Activated CD4-positive, CD25-positive, alpha-beta regulatory T cell (primary cell): Measurements from ENCODE around the gene RPUSD1.
"Not testable (repeated sequence)": the region's sequence is repeated elsewhere in the genome, so short reads cannot be mapped to it uniquely, and the experiment has no call there.

Experiments used
- DNase-seq, 4 experiments: peaks; one replicate each; lab custom pipeline; 2025; lab: John Stamatoyannopoulos, UW

RPUSD1 gene, protein sequence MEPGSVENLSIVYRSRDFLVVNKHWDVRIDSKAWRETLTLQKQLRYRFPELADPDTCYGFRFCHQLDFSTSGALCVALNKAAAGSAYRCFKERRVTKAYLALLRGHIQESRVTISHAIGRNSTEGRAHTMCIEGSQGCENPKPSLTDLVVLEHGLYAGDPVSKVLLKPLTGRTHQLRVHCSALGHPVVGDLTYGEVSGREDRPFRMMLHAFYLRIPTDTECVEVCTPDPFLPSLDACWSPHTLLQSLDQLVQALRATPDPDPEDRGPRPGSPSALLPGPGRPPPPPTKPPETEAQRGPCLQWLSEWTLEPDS

DNA sequence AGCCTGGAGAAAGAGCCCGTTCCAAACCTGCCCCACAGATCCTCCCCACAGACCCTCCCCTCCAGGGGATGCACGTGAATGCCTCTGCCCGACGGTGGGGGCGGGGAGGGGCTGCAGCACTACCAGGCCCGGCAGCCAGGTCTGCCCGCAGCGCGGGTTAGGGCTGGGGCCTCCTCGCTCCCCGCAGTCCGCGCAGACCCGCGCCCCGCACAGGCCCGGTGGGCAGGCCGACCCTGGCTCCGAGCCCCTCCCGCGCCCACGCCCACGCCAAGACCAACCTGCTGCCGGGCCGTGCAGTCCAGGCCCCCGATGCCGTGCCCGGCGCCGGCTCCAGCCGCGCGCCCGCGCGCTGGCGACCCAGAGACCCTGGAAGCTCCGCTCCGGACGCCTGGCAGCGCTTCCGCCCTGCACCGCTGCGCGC is at the start of gene RPUSD1:
RPUSD1 (minus strand) TSS at position 404 of the 421 bp plus-strand sequence. CDS start 644 bp downstream, outside the sequence.
- DNase-seq, result no peak

DNA sequence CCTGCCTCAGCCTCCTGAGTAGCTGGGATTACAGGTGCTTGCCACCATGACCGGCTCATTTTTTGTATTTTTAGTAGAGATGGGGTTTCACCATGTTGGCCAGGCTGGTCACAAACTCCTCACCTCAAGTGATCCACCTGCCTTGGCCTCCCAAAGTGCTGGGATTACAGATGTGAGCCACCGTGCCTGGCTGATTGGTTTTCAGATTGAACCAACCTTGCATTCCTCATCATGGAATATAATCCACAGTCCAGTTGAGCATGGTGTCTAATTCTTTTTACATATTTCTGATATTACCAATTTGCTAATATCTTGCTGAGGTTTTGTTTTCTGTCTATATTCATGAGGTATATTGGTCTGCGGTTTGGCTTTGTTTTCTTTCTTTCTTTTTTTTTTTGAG is 48.6 kb upstream of the RPUSD1 start:
- not testable (repeated sequence) for DNase-seq

DNA sequence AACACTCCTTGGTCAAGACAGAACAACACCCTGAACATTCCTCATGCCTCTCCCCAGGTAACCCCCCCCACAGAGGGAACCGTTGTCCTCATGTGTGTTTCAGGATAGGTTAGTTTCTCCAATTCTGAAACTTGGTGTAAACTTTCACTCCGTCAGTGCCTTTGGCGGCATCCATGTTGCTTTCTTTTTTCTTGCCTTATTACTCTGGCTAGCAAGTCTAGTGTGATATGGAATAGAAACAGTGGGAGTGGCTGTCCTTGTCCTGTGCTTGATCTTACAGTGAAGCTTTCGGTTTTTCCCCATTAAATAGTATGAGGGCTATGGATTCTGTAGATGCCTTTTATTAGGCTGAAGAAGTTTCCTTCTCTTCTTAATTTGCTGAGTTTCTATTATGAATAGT is 48.0 kb upstream of the RPUSD1 start:
- DNase-seq, result no peak

DNA sequence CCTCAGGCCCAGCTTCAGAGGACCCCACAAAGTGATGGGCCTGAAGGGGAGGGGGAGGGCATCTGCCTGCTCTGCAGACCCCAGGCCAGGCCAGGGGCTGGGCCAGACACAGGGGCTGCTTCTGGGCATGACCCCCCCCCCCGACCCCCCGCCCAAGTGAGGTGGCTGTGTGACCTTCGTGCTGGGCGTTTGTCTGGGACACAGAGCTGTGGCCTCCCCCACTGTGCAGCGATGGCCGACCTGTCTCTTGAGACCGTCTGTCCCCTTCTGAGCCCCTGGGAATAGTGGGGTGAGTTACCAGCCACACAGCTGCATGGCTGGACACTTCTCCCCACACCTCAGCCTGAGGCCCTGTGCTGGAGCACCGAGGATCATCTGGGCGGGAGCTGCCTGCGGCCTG is 47.2 kb upstream of the RPUSD1 start:
- no peak for DNase-seq

DNA sequence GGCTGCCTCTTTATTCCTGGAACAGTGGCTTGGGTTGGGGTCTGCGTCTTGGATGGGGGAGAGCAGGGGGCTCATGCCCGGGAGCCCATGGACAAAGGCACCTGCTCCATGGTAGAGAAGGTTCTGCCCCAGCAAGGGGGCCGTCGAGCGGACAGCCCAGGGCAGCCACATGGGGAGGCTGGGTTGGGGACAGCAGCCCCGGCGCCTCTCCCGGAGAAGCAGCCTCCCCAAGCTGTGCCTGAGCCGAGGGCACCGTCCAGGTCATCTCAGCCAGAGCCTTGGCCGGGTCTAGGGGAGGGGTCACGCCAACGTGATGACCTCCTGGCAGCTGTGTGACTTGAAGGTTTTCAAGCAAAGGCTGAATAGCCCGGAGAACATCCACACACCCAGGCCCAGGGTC is 45.2 kb upstream of the RPUSD1 start:
- no peak for DNase-seq

DNA sequence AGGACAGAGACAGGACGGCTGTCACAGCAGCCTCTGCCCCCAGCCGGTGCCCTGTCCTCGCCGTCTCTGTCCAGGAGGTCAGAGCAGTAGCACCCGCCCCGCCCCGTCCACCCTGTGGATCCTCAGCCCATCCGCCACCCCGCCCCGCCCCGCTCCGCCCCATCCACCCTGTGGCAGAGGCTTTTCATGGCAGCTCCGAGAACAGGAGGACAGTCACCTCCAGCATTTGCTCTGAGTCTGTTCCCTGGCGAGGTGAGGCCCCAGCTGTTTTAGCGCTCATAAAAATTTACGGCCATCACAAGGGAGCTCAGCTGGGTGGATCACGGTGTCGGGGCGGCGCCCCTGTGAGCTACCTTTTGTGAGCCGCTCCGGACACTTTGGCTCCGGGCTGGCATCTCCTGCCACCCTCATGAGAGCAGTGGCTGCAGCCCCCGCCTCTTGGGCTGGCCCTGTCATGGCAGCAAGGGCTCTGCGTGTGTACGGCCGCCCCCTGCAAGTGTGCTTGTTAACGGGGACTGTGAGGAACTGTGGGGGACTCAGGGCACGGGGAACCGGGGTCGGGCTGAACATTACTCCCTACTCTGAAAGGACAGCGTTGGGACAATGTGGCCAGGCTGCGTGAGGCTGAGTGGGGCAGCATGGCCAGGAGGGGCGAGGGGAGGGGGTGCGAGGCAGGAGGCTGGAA is 44.6 kb upstream of the RPUSD1 start:
- no peak for DNase-seq

DNA sequence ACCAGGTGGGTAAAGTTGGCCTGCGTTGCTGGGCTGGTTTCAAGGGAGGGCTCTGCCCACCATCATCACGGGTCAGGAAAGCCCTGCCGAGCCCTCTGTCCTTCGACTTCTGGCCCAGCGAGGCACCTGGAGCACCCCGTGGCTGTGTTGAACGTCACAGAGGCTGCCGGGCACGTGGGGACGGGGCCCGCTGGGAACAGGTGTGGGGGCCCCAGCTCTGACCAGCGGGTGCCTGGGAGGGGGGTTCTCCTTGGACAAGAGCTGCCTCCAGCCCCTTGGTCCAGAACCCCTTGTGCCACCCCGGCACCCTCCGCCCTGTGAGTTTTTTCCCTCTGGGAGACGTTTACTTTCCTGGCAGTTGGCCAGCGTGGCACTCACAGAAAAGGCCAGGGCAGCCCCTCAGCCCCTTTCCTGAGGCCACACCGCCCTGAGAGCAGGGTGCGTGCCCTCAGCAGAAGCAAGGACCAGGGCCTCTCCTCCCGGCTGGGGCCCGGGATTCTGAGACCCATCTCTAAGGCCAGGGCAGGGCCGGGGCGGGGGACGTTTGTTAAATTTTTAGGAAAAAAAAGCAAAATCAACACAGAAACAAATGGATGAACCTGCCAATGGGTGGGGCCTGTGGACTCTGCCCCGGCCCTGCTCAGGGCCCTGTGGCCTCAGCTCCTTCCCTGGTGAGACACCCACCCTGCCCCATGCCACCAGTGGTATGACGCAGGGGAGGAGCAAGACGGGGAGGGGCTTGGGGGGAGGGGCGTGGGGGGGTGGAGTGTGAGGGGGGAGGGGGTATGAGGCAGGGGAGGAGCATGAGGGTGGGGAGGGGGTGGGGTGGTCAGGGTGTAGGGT is 43.6 kb upstream of the RPUSD1 start:
- DNase-seq, result no peak

DNA sequence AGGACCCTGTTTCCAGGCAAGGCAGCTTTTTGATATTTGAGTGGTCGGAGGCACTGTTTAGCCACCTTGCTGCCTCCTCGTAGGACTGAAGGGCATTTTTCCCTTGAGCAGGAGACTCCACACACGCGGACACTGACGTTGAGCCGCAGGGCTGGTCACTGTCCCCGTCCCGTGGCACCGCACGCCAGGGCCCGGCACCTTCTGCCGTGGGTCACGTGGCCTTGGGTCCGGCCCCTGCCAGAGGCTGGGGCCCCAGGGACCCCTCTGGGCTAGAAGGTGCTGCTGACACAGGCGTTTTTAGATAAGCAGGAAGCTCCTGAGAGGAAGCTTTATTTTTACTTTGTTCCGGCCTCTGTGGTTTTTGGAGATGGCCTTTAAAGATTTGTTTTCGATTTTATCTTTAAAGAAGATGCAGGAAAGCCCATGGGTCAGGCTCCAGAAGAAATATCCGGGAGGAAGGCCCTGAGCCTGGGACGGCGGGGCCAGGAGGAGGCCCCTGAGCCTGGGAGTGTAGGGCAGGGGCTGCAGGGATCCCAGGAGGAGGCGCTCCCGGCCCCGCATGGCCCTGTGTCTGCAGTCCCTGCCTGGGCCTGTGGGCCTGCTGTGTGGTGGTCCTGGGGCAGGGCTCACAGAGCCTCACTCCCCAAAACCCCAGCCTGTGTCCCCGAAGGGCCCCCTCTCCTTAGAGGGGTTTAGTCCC is 42.8 kb upstream of the RPUSD1 start:
- no peak for DNase-seq

DNA sequence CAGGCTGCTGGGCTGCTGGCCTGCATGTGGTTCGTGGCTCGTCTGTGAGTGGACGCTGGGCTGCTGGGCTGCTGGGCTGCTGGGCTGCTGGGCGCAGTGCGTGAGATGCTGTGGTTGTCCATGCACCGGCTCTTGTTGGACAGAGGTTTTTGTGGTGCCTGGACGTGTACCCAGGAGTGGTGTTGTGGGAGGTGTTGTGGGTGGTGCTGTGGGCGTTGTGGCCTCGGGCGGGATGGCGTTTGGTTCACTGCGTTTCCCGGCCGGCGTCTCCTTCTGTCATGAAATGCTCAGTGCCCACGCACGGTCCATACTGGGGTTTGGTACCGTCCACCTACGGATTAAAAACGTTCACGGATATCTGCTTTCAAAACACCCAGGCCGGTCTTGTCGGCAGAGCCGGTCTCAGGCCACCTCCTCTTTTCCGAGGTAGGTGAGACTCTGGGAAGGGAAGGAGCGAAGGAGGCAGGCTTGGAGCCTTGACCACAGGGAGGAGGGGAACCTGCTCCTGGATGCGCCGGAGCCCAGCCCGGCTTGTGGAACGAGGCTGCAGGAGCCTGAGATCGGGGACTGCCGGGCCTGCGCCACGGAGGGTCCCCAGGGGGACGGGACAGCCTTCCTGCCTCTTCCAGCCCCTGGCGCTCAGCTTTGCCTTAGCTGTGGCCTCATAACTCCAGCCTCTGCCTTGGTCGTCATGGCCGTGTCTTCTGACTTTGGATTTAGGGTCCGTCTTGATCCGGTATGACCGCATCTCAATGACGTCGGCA is 42.1 kb upstream of the RPUSD1 start:
- no peak for DNase-seq

DNA sequence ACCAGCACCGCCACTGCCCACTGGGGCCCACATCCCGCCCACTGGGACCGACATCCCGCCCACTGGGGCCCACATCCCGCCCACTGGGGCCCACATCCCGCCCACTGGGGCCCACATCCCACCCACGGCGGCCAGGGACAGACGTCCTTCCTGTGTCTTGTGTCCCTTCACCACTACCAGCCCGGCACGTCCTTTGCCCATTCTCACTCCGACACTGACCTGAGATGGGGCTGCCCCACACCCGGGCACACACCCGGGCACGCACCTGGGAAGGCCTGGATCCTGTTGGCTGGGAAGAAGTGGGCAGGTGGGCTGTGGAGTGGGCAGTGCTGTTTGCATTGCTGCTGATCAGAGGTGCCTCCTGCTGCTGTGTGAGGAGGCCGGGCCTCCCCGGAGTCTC is 40.7 kb upstream of the RPUSD1 start:
- no peak for DNase-seq

DNA sequence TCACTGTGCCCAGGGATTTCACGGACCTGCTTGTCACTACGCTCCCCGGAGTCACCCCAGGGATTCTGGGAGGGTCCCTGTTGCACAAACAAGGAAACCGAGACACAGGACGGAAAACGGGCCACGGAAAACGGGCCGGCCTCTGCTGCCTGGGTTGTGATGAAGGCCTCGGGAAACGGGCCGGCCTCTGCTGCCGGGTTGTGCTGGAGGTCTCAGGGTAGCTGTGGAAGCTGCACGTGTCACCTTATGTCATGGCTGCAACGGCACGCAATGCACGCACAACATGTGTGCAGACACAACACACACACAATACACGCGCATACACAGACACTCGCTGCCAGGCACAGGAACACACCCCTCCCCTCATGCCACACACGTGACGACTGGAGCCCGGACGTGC is 39.3 kb upstream of the RPUSD1 start:
- no peak for DNase-seq

DNA sequence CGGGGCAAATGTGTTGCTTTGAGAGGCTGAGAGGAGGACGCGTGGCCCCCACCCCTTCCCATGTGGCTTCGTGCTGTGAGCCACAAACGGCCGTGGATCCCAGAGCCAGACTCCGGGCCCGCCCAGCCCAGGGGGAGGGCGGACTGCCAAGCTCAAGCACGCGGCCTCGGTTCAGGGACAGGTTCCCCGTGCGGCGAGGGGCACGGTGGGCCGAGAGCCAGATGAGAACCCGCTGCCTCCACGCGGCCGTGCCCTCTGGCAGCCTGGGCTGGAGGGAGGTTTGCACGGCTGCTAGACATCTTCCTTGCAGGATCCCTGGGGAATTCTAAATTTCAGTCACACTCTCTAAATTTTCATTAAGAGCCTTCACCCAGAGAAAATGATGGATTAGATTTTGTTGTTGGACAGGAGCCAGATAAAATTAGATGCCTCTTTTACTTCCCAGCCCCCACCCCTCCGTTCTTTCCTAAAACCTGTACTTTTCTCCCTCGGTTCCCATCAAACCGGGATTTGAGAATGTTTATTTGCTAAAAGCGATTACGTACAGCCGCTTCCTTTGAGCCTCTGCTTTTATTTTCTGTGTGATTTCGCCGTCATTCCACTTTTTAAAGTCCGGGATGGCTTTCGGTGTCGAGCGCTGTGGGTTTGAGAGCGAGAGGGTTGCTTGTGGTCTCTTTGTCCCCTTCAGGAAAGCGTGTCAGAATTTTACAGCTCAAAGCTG is 37.3 kb upstream of the RPUSD1 start:
- no peak for DNase-seq

DNA sequence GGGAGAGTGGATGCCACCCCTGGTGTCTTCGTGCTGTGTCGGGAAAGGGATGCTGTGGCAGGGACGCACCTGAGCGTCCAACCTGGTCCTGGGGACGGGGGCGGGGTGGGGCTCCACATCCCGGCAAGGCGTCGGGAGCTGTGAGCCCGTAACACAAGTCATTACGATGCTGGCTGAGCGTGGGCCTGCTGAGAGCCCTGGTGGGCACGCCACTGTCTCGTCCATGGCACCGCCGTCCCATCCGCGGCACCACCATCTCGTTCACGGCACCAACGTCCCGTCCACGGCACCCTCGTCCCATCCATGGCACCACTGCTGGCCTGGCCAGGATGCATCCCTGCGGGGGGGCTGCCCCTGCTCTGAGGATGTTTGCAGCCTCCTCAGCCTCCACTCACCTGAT is 36.4 kb upstream of the RPUSD1 start:
- DNase-seq, result no peak

DNA sequence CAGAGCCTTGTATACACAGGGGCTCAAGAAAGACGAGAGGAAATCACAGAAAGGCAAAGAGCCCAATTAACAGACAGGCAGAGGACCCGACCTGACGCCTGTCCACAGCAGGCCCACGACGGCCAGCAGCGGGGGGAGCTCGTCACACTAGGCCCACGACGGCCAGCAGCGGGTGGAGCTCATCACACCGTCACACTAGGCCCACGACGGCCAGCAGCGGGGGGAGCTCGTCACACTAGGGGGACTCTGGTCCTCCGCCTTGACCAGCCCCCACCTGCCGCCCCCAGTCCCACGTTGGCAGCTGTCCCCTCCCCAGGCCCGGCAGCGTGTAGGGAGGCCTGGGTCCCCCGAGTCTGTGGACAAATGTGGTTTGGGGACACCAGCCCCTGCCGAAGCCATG is 36.0 kb upstream of the RPUSD1 start:
- DNase-seq, result no peak

DNA sequence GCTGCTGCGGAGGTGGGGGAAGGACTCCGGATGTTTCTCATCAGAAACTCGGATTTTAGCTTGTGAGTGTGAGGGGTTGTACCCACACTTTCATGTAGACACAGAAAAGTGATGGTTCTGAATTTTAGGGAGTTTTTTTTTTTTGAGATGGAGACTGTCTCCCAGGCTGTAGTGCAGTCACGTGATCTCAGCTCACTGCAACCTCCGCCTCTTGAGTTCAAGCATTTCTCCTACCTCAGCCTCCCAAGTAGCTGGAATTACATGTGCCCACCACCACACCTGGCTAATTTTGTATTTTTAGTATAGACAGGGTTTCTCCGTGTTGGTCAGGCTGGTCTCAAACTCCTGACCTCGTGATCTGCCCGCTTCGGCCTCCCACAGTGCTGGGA is 34.7 kb upstream of the RPUSD1 start:
- no peak for DNase-seq

DNA sequence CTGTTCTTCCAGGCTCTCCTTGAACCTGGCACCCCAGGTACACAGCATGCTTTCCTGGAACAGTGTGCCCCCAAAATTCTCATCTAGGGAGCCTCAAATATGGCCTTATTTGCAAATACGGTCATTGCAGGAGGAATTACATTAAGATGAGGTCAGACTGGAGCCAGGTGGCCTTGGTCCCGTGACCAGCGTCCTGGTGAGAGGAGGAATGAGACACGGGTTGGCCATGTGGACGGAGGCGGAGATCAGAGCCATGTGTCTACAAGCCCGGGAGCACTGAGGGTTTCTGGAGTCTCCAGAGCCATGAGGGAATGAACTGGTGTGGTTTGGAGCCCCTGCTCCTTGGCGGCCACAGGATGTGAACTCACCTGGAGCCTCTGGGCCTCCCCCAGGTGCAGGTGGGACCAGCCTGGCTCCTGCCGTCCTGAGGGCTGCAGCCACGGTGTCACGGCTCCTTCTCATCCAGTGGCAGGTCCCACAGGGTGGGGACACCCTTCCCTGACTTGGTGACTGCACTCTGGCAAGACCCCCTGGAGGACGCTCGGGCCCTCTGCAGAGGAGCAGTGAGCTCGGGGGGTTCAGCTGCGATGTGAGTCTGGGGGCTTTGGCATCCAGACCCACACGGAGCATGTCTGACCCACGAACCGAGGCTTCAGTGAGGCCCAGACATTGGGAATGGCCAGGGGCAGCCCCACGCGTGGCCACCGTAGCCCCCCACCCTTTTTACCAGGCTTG is 34.2 kb upstream of the RPUSD1 start:
- DNase-seq, result no peak

DNA sequence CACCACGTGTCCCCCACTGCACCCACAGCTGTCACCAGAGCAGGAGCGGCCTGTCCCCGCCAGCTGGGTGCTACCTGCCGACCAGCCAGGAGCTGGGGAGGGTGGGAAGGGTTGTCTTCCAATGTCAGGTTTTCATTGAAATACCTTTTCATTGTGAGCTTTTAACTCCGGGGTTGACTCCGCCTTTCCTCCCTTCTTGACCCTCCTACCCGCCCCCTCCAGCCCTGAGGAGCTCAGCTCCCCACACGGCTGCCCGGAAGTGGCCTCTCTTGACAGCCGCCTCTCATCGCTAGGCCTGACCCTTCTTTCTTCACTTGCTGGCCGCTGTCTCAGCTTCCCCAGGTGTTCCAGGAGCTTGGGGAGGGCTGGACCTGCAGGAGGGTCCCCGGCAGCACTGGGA is 33.6 kb upstream of the RPUSD1 start:
- DNase-seq, result no peak

DNA sequence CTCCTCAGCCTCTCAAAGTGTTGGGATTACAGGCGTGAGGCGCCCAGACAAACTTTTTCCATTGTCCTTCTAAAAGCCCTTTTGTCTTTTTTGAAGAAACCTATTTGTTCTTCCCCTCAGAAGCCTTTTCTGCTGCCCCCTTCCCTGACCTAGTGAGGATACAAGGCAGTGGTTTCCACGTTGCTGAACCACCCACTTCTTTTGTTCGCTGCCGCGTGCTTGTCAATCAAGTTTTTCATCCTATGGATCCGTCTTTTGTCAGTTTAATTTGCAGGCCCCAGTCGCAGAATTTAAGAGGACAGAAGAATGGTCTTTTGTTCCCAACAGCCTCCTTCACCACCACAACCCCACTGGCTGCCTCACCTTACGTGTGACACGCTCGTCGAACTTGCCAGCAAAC is 32.6 kb upstream of the RPUSD1 start:
- no peak for DNase-seq

DNA sequence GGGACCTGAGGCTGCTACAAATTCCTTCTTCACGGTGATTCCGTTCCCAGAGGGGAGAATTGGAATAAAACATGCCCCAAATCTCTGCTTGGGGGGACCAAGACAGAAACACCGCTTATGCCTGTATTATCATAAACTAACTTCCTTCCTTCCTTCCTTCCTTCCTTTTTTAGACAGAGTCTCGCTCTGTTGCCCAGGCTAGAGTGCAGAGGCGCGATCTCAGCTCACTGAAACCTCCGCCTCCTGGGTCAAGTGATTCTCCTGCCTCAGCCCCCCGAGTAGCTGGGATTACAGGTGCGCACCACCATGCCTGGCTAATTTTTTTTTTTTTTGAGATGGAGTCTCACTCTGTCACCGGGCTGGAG is 31.8 kb upstream of the RPUSD1 start:
- not testable (repeated sequence) for DNase-seq

DNA sequence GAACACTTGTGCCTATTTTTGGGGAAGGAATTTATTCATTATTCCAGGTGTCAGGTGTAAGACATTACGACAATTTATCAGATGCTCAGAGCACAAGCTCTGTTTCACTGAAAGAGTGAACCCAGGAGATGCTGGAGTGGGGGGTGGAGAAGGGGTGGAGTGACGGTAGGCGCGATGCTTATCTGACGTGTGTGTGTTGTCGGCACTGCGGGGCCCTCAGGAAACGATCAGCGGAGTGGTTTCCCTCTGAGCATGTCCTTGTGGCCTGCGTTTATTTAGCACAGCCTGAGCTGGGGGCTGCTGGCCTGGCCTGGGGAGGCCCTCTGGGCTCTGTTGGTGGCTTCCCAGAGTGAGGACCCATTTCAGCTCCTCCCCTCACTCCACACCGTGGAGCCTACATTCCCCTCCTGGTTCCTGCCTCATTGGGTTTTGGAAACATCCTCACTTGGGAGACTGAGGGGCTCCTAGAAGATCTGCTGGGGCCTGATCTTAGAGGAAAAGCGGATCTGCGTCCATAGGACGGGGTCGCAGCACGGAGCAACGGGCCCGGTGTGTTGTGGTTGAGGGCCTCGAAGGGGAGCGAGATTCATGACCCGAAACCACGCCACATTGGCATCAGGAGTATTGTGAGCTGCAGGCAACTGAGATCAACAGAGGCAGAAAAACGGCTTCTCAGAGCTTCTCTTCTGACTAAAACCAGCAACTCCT is 31.3 kb upstream of the RPUSD1 start:
- no peak for DNase-seq
